GM12801 (cell line): ENCODE results near the gene RBM14.

ENCODE experiments used
- TF ChIP-seq, protein P1 (sequence below): IDR thresholded peaks from one replicate; pipeline ENCODE4 v1.5.1; 2011; ENCODE audit warnings: control low read depth; ENCODE audit not compliant: insufficient read length; ENCODE audit errors: extremely low read depth

RBM14 gene, protein sequence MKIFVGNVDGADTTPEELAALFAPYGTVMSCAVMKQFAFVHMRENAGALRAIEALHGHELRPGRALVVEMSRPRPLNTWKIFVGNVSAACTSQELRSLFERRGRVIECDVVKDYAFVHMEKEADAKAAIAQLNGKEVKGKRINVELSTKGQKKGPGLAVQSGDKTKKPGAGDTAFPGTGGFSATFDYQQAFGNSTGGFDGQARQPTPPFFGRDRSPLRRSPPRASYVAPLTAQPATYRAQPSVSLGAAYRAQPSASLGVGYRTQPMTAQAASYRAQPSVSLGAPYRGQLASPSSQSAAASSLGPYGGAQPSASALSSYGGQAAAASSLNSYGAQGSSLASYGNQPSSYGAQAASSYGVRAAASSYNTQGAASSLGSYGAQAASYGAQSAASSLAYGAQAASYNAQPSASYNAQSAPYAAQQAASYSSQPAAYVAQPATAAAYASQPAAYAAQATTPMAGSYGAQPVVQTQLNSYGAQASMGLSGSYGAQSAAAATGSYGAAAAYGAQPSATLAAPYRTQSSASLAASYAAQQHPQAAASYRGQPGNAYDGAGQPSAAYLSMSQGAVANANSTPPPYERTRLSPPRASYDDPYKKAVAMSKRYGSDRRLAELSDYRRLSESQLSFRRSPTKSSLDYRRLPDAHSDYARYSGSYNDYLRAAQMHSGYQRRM

DNA sequence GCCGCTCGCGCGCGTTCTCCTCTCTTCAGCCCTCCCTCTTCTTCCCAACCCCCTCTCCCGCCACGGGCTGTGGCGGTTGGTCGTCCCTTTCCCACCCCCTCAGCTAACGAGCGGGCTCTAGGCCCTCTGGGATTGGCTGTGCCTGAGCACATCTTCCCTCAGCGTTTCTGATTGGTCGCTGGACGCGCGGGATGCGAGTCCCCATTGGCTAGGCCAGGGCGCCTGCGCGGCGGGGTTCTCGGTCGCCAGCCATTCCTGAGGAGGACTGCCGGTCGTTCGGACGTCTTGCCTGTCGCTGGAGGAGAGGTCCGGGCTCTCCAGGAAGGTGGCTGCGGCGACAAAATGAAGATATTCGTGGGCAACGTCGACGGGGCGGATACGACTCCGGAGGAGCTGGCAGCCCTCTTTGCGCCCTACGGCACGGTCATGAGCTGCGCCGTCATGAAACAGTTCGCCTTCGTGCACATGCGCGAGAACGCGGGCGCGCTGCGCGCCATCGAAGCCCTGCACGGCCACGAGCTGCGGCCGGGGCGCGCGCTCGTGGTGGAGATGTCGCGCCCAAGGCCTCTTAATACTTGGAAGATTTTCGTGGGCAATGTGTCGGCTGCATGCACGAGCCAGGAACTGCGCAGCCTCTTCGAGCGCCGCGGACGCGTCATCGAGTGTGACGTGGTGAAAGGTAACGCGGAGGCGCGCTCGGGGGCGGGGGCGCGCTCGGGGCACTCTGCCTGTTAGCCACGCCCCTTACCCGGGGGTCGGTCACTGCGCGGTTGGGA lies at the start of gene RBM14:
Gene RBM14, plus strand, starts transcription at position 252 of the 776 bp plus-strand sequence. Its CDS starts 91 bp downstream, at position 343.
- TF ChIP-seq, protein P1, sequence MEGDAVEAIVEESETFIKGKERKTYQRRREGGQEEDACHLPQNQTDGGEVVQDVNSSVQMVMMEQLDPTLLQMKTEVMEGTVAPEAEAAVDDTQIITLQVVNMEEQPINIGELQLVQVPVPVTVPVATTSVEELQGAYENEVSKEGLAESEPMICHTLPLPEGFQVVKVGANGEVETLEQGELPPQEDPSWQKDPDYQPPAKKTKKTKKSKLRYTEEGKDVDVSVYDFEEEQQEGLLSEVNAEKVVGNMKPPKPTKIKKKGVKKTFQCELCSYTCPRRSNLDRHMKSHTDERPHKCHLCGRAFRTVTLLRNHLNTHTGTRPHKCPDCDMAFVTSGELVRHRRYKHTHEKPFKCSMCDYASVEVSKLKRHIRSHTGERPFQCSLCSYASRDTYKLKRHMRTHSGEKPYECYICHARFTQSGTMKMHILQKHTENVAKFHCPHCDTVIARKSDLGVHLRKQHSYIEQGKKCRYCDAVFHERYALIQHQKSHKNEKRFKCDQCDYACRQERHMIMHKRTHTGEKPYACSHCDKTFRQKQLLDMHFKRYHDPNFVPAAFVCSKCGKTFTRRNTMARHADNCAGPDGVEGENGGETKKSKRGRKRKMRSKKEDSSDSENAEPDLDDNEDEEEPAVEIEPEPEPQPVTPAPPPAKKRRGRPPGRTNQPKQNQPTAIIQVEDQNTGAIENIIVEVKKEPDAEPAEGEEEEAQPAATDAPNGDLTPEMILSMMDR: no peak

DNA sequence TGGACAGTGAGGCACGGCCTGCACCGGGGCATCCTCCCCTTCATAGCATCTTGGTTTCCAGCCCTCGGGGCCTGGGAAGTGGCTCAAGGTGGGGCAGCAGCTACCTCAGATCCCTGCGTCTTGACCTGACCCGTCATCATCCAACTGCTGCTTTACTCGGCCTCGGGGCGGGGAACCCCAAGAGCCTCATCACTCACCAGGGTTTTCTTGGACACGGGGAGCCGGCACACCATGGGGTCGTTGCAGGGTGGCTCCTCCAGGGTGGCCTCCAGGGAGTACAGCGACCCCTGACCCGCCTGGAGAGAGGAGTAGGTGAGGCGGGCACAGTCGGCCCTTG lies 48.7 kb upstream of the RBM14 start:
- TF ChIP-seq, protein P1: no peak

DNA sequence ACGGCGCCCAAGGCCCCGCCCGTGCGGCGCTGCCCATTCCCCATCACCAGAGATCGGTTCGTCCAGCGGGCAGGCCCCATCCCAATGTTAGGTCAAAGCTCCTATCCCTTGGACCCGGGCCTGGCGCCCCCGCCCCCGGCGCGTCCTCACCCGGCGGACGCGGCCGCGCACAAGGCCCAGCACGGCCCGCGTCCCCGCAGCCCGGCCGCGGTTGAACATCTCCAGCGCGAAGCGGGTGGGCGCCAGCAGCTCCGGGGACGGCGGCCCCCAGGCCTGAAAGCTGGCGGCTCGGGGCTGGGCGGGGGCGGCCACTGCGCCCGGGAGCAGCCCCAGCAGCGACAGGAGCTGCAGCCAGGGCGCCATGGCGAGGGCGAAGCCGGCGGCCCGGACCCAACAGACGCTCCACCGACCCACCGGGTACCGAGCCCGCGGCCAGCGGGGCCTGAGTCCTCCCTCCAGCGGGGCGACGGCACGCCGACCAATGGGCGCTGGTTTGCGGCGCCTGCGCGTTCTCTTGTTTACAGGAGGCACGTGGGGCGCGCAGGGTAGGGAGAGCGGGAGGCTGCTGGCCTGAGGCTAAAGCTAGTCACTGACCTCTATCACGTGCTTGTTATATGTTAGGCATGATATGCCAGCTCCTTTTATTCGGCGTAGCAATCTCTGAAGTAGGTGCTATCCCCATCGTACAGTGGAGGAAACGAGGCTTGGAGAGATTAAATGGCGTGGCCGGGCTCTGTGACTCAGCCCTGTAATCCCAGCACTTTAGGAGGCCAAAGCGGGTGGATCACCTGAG lies 48.1 kb upstream of the RBM14 start, which contains the start of gene CTSF:
Gene CTSF, minus strand, starts transcription at position 483 of the 793 bp plus-strand sequence. Its CDS starts 120 bp downstream, at position 363.
- TF ChIP-seq, protein P1: no peak

DNA sequence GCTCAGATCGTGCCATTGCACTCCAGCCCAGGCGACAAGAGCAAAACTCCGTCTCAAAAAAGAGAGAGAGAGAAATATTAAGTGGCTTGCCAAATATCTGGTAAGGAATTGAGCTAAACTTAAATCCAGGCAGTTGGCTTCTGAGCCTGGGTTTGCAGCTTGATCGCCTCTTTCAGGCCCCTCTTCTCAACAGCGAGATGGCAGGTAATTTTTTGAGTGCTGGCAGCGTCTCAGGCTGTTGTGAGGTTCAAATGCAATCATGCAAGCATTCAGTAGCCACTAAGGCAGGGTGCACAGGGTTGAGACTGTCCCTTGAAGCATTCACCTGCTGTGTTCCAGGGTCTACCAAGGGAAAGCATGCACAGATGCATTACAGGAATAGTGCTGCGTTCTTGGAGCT lies 47.4 kb upstream of the RBM14 start:
- TF ChIP-seq, protein P1: no peak

DNA sequence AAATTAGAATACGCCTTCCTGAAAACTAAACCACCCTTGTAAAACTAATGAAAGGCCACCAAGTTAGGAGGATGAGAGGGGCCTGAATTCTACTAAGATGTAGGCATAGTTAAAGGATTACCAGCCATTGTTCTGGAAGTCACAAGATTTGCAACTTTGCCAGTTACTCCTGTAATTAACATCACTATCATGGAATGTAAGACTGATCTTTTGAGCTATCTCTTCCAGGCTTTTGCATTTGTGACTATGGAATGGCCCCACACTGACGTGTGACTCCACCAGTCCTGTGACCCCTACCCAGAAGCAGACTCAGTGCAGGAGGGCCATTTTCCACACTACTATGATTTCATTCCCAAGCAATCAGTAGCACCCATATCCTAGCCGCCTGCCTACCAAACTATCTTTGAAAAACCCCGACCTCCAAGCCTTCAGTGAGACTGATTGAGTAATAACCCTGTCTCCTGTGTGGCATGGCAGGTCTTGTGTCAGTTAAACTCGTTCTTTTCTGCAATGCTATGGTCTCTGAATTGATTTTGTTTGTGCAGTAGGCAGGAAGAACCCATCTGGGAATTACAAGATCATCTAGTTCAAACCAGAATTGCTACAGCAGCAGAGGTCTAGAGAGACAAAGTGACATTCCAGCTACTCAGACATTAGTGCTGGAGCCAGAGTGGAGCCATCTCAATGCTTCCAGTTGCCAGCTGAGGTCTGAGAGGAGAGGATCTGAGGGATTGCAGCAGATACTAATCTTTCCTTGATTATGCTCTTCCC lies 46.2 kb upstream of the RBM14 start:
- TF ChIP-seq, protein P1: no peak

DNA sequence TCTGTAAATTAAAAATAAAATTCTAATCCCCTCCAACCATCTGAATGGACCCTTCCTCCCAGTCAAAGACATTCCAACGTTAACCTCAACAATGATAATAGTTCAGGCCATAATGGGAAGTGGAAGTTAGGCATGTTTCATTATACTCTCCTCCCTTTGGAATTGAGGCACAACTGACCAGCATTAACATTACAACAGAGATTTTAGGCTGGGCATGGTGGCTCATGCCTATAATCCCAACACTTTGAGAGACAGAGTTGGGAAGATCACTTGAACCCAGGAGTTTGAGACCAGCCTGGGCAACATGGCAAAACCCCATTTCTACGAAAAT lies 45.6 kb upstream of the RBM14 start:
- TF ChIP-seq, protein P1: no peak
